CD14-positive monocyte (primary cell): Measurements from ENCODE around the gene PRRC2A. TPM values are rescaled to one million over a fixed set of nuclear protein-coding genes. Genes with fewer than 3 reads are reported as not detected.

Experiments
- DNase-seq, 3 donors: peaks; one replicate each; pipeline ENCODE4 v3.0.0-alpha.2; 2011 to 2022
- H2AFZ ChIP-seq: 2 replicates; pipeline ENCODE4 v1.6.0; 2012; ENCODE audit warnings: mild to moderate bottlenecking, low read depth, low read length, inconsistent platforms; ENCODE audit not compliant: insufficient read depth, poor library complexity, severe bottlenecking
- H3K27ac ChIP-seq, 2 donors: 1 replicate in 1 of 2; 2 replicates in 1 of 2; pipeline ENCODE4 v1.5.1; 2012 to 2013; ENCODE audit warnings: low read length in 2 of 2, control low read depth in 1 of 2, inconsistent platforms in 1 of 2, low read depth in 1 of 2, mild to moderate bottlenecking in 1 of 2
- H3K27me3 ChIP-seq, 2 donors: one replicate each; pipeline versions ENCODE4 v1.6.0 to v1.6.1; 2011 to 2013; ENCODE audit warnings: low read length in 2 of 2; ENCODE audit not compliant: control insufficient read depth in 2 of 2, insufficient read depth in 2 of 2
- H3K36me3 ChIP-seq, 2 donors: replicated peaks in 1 of 2; 1 replicate in 1 of 2; 2 replicates in 1 of 2; pipeline versions ENCODE4 v1.5.1 to v1.6.1; 2012 to 2013; ENCODE audit warnings: low read length in 2 of 2, control low read depth in 1 of 2, inconsistent platforms in 1 of 2, mild to moderate bottlenecking in 1 of 2; ENCODE audit not compliant: insufficient read depth in 2 of 2, control insufficient read depth in 1 of 2
- H3K4me1 ChIP-seq, 2 donors: 1 replicate in 1 of 2; 2 replicates in 1 of 2; pipeline versions ENCODE4 v1.5.1 to v1.6.1; 2012 to 2013; ENCODE audit warnings: low read length in 2 of 2, control low read depth in 1 of 2, inconsistent platforms in 1 of 2, mild to moderate bottlenecking in 1 of 2, moderate library complexity in 1 of 2; ENCODE audit not compliant: insufficient read depth in 2 of 2, control insufficient read depth in 1 of 2
- H3K4me2 ChIP-seq: replicated peaks from 2 replicates; pipeline ENCODE3; 2012; ENCODE audit warnings: low read length, moderate library complexity, mild to moderate bottlenecking; ENCODE audit not compliant: poor library complexity, severe bottlenecking; ENCODE audit errors: extremely low read depth
- H3K4me3 ChIP-seq, 3 experiments: fragments of 200-600 bp in 1 of 3; sonication (generic) in 1 of 3; replicated peaks in 1 of 3; 1 replicate in 2 of 3; 2 replicates in 1 of 3; pipeline ENCODE4 v1.5.1; 2011 to 2013; ENCODE audit warnings: low read length in 3 of 3, mild to moderate bottlenecking in 3 of 3, control low read depth in 2 of 3, low read depth in 2 of 3, inconsistent platforms in 1 of 3, moderate library complexity in 1 of 3
- H3K79me2 ChIP-seq: 2 replicates; pipeline ENCODE4 v1.6.0; 2012; ENCODE audit warnings: mild to moderate bottlenecking, control low read depth, inconsistent platforms, low read length, moderate library complexity; ENCODE audit not compliant: insufficient read depth
- H3K9ac ChIP-seq: 2 replicates; pipeline ENCODE4 v1.6.0; 2017; ENCODE audit warnings: low read length, mild to moderate bottlenecking; ENCODE audit not compliant: insufficient read depth, poor library complexity, severe bottlenecking
- H3K9me3 ChIP-seq, 2 donors: replicated peaks in 1 of 2; 1 replicate in 1 of 2; 2 replicates in 1 of 2; pipeline versions ENCODE4 v1.5.1 to v1.6.1; 2012 to 2013; ENCODE audit warnings: low read length in 2 of 2, control low read depth in 1 of 2; ENCODE audit not compliant: control insufficient read depth in 1 of 2, insufficient read depth in 1 of 2
- H4K20me1 ChIP-seq: 2 replicates; pipeline ENCODE4 v1.6.0; 2012; ENCODE audit warnings: mild to moderate bottlenecking, low read length, control low read depth, moderate library complexity; ENCODE audit not compliant: insufficient read depth
- H3K27ac Mint-ChIP-seq, 7 donors: one replicate each; pipeline ENCODE4 v1.8.0; 2020; ENCODE audit warnings: mild to moderate bottlenecking in 7 of 7, mixed read lengths in 7 of 7, moderate library complexity in 6 of 7, inconsistent platforms in 2 of 7
- H3K27me3 Mint-ChIP-seq, 3 donors: one replicate each; pipeline ENCODE4 v1.8.0; 2021 to 2022; ENCODE audit warnings: low read depth in 3 of 3, mild to moderate bottlenecking in 3 of 3, mixed read lengths in 3 of 3, moderate library complexity in 3 of 3, inconsistent platforms in 1 of 3
- H3K36me3 Mint-ChIP-seq, 2 donors: one replicate each; pipeline ENCODE4 v1.8.0; 2020; ENCODE audit warnings: mixed read lengths in 2 of 2, inconsistent platforms in 1 of 2, mild to moderate bottlenecking in 1 of 2
- H3K4me1 Mint-ChIP-seq: one replicate; pipeline ENCODE4 v1.8.0; 2020; ENCODE audit warnings: mild to moderate bottlenecking, mixed read lengths
- H3K4me3 Mint-ChIP-seq, 2 donors: one replicate each; pipeline ENCODE4 v1.8.0; 2020; ENCODE audit warnings: mild to moderate bottlenecking in 2 of 2, mixed read lengths in 2 of 2, moderate library complexity in 1 of 2
- H3K9me3 Mint-ChIP-seq, 7 donors: one replicate each; pipeline ENCODE4 v1.8.0; 2020 to 2022; ENCODE audit warnings: mixed read lengths in 7 of 7, mild to moderate bottlenecking in 6 of 7, moderate library complexity in 6 of 7, inconsistent platforms in 2 of 7
- CTCF ChIP-seq: fragments of 200-600 bp; IDR thresholded peaks from one replicate; pipeline ENCODE4 v1.8.0; 2022; ENCODE audit warnings: antibody characterized with exemption, mild to moderate bottlenecking
- WGBS: methylation state at CpG from one replicate; pipeline ENCODE4 v1.1.5; 2013; ENCODE audit warnings: missing lambda C conversion rate; ENCODE audit not compliant: insufficient coverage; 5-methylcytosine and 5-hydroxymethylcytosine counted together
- intact Hi-C, 2 donors: fragments of 100-400 bp; cut with micrococcal nuclease; formaldehyde crosslinking; loops; one replicate each; pipeline versions ENCODE4 v1.15.0 to v1.15.1; 2023
- polyA plus RNA-seq, 3 donors: library from polyadenylated mRNA; depleted of rRNA in 1 of 3; unstranded in 2 of 3; stranded (reverse) in 1 of 3; fragments of 300-500 nt in 2 of 3; fragments of >200 nt in 1 of 3; fragmentation: Illumina TruSeq in 2 of 3; gene quantifications; 1 replicate in 2 of 3; 2 replicates in 1 of 3; pipeline ENCODE4 v1.2.3, GENCODE V29; 2012 to 2021

Gene PRRC2A
- polyA plus RNA-seq, 3 donors, result 1.2 to 76.7 (median 2.3) TPM

DNA sequence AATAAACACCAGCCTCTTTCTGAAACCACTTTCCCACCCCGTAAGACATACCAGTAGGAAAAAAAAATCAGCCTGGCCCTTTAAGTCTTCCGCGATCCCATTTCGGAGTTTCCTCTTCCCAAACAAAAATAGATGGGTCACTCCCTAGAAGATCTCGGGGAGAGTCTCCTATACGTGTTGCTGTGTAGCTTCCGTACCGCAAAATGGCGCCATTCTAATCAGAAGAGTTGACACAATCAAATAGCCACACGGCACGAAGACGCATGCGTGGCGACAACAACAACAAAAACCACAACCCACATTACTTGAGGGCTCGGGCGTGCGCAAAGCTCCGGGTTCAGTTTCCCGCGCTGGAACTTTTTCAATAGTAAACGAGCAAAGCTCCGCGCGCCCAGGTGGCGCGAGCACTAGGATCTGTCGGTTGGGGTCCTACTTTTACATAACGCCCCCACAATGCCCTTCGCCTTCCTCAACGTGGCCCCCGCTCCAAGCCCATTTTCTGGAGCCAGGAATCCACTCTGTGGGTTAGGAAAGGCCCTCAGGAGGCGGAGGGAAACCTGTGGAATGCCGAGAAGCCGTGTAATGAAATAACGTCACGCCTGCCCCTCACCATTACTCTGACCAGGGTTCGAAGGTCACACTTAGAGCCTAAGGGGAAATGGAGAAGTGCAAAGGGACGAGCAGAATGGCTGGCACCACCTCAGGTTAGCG, 44.4 kb downstream of the PRRC2A start, which contains the start of gene GPANK1:
Gene GPANK1, minus strand, starts transcription at position 208 of the 711 bp plus-strand sequence. CDS start 519 bp downstream, outside the sequence.
- Mint-ChIP-seq H3K4me1 (peaks cover 56% of the 10 kb centered on the region), H3K9me3 (no peaks in the 10 kb centered on the region), H3K27me3 (peaks cover 0 to 1% (median 0%) of the 10 kb centered on the region in 3 donors), H3K36me3 (peaks cover 51 to 68% of the 10 kb centered on the region in 2 donors), H3K27ac (peak within 1 kb of the TSS; percentile 96 to 98 (median 98)), H3K4me3 (peak within 1 kb of the TSS; percentile 93 to 98)
- Histone ChIP-seq H4K20me1 (no peaks in the 10 kb centered on the region), H3K27me3 (no peaks in the 10 kb centered on the region), H3K4me2 (peak within 1 kb of the TSS; percentile 97), H3K79me2 (peaks cover 80% of the 10 kb centered on the region), H2AFZ (peak within 1 kb of the TSS; percentile 81), H3K4me1 (peaks cover 51 to 65% of the 10 kb centered on the region in 2 donors), H3K36me3 (peaks cover 36 to 54% of the 10 kb centered on the region in 2 donors), H3K4me3 (peak within 1 kb of the TSS; percentile 87 to 94 (median 90)), H3K27ac (peak within 1 kb of the TSS; percentile 93 to 95), H3K9me3 (no peaks in the 10 kb centered on the region), H3K9ac (peak within 1 kb of the TSS; percentile 88)
- peak; percentile 92 to 95 (median 94) for DNase-seq
- TF ChIP-seq CTCF, result no peak
- WGBS, result 0% methylated on average over 30 of the region's 39 CpGs
- intact Hi-C loops, result loop anchor here (1.0 to 5.0 kb wide), 7 partner anchors 13 to 292 kb away; partner anchors contain the start of genes BAG6 (in 2 of the 2), ABHD16A (in 1 of the 2), ATP6V1G2 (in 1 of the 2) and CLIC1 (in 1 of the 2)

DNA sequence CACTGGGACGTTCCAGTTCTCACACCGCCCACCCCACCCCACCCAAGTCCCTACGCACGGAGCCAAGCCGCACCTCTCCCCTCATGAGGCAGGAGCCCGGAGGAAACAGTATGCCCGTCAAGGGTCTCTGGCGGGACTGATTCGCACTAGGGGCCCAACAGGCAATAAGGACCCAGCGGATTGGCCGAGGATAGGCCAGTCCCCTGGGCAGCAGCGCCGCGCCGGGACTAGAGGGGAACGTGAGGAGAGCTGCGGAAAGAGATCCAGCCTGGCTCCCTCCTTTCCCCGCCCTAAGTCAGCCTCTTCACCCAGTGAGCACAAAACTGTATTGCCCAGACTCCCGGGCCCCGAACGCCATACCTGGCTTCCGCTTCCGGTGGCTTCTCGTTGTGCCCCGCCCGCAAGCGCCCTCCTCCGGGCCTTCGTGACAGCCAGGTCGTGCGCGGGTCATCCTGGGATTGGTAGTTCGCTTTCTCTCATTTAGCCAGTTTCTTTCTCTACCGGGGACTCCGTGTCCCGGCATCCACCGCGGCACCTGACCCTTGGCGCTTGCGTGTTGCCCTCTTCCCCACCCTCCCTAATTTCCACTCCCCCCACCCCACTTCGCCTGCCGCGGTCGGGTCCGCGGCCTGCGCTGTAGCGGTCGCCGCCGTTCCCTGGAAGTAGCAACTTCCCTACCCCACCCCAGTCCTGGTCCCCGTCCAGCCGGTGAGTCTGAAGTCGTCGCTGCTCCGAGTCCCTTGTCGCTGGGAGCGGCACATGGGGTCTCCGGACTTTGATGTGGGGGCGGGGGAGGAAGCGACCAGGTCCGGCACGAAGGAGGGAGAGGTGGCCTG, 45.2 kb downstream of the PRRC2A start, which contains the start of gene CSNK2B:
Gene CSNK2B, plus strand, starts transcription at position 580 of the 836 bp plus-strand sequence. CDS start 752 bp downstream, outside the sequence.
- H4K20me1 ChIP-seq, result peaks cover 6% of the 10 kb centered on the region
- H3K4me1 ChIP-seq, result peaks cover 48 to 60% of the 10 kb centered on the region in 2 donors
- peak within 1 kb of the TSS; percentile 87 to 94 (median 90) for H3K4me3 ChIP-seq
- Mint-ChIP-seq H3K4me1 (peaks cover 53% of the 10 kb centered on the region), H3K9me3 (no peaks in the 10 kb centered on the region), H3K36me3 (peaks cover 59 to 75% of the 10 kb centered on the region in 2 donors), H3K27me3 (peaks cover 0 to 1% (median 0%) of the 10 kb centered on the region in 3 donors), H3K4me3 (peak within 1 kb of the TSS; percentile 93 to 98), H3K27ac (peak within 1 kb of the TSS; percentile 96 to 98 (median 98))
- no peak for TF ChIP-seq CTCF
- H2AFZ ChIP-seq, result peak within 1 kb of the TSS; percentile 81
- peak within 1 kb of the TSS; percentile 88 for H3K9ac ChIP-seq
- peak; percentile 96 to 97 (median 96) for DNase-seq
- no peaks in the 10 kb centered on the region for H3K9me3 ChIP-seq
- H3K27me3 ChIP-seq, result no peaks in the 10 kb centered on the region
- WGBS, result under 1% methylated on average over 33 of the region's 63 CpGs
- H3K27ac ChIP-seq, result peak within 1 kb of the TSS; percentile 93 to 95
- intact Hi-C loops, result loop anchor here (1.0 to 5.0 kb wide), 6 partner anchors 13 to 292 kb away; partner anchors contain the start of genes BAG6 (in 2 of the 2), ABHD16A (in 1 of the 2), CLIC1 (in 1 of the 2) and DDX39B (in 1 of the 2)
- peaks cover 72% of the 10 kb centered on the region for H3K79me2 ChIP-seq
- H3K36me3 ChIP-seq, result peaks cover 44 to 62% of the 10 kb centered on the region in 2 donors
- peak within 1 kb of the TSS; percentile 97 for H3K4me2 ChIP-seq
